ENCODE measurements around the gene ADGRG6. TPM values are rescaled to one million over a fixed set of nuclear protein-coding genes. Genes with fewer than 3 reads are reported as not detected.

Gene ADGRG6
- total RNA-seq, 6 donors from 2014 or later: 19.9 to 44.1 (median 29.8) TPM

GRCh38 chr6:142356884-142357225, 55.0 kb downstream of the ADGRG6 start:
- TF ChIP-seq POLR2AphosphoS5 (IDR thresholded peaks at IDR 0.05): no peak
- no peak for TF ChIP-seq POLR2A (IDR thresholded peaks at IDR 0.05)
- no peak for TF ChIP-seq EP300 (IDR thresholded peaks at IDR 0.05)
- no peak for TF ChIP-seq CTCF (IDR thresholded peaks at IDR 0.05)
- Histone ChIP-seq H3K9me3 (no peaks in the 10 kb centered on the region), H3K27ac (no peak overlapping the region), H3K36me3 (no peaks in the 10 kb centered on the region), H3K4me3 (no peak overlapping the region), H3K4me1 (peaks cover 0 to 3% (median 0%) of the 10 kb centered on the region in 4 donors), H3K27me3 (no peaks in the 10 kb centered on the region)
- no peak for DNase-seq
- 75 to 77% methylated on average over 1 of the region's 1 CpG for WGBS, 2 donors
- no peak for ATAC-seq (ENCODE audit: low FRiP score in 2 of 2)

GRCh38 chr6:142357879-142358278, 56.1 kb downstream of the ADGRG6 start:
- DNase-seq (no peak), ATAC-seq (ENCODE audit: low FRiP score in 2 of 2) (no peak)
- Histone ChIP-seq H3K36me3 (no peaks in the 10 kb centered on the region), H3K9me3 (no peaks in the 10 kb centered on the region), H3K27ac (no peak overlapping the region), H3K4me1 (peaks cover 0 to 3% (median 0%) of the 10 kb centered on the region in 4 donors), H3K27me3 (no peaks in the 10 kb centered on the region), H3K4me3 (no peak overlapping the region)
- TF ChIP-seq POLR2A (IDR thresholded peaks at IDR 0.05) (no peak), EP300 (IDR thresholded peaks at IDR 0.05) (no peak), CTCF (IDR thresholded peaks at IDR 0.05) (no peak), POLR2AphosphoS5 (IDR thresholded peaks at IDR 0.05) (no peak)

GRCh38 chr6:142359271-142359960, 57.6 kb downstream of the ADGRG6 start:
- WGBS, 2 donors: 20 to 25% methylated on average over 2 of the region's 2 CpGs
- Histone ChIP-seq H3K27ac (no peak overlapping the region), H3K36me3 (no peaks in the 10 kb centered on the region), H3K9me3 (no peaks in the 10 kb centered on the region), H3K4me1 (peaks cover 0 to 3% (median 0%) of the 10 kb centered on the region in 4 donors), H3K27me3 (no peaks in the 10 kb centered on the region), H3K4me3 (no peak overlapping the region)
- TF ChIP-seq POLR2A (IDR thresholded peaks at IDR 0.05): no peak
- DNase-seq: no peak
- ATAC-seq (ENCODE audit: low FRiP score in 2 of 2): no peak

- no peaks in the 10 kb centered on the region for H3K36me3 ChIP-seq
- H3K4me3 ChIP-seq: no peak overlapping the region
- DNase-seq: no peak
- no peaks in the 10 kb centered on the region for H3K27me3 ChIP-seq
- no peaks in the 10 kb centered on the region for H3K9me3 ChIP-seq
- H3K4me1 ChIP-seq: peaks cover 0 to 3% (median 0%) of the 10 kb centered on the region in 4 donors
- no peak overlapping the region for H3K27ac ChIP-seq
- TF ChIP-seq POLR2A (IDR thresholded peaks at IDR 0.05): no peak
- no peak for TF ChIP-seq EP300 (IDR thresholded peaks at IDR 0.05)
- TF ChIP-seq POLR2AphosphoS5 (IDR thresholded peaks at IDR 0.05): no peak
- no peak for TF ChIP-seq CTCF (IDR thresholded peaks at IDR 0.05)
- no peak for ATAC-seq (ENCODE audit: low FRiP score in 2 of 2)
- 87 to 88% methylated on average over 5 of the region's 5 CpGs for WGBS, 2 donors
These were observed 59.5 kb downstream of the ADGRG6 start for GRCh38 chr6:142361345-142361744.

- ATAC-seq (ENCODE audit: low FRiP score in 2 of 2) (no peak), DNase-seq (no peak)
- no peak overlapping the region for H3K27ac ChIP-seq
- H3K4me3 ChIP-seq: no peak overlapping the region
- TF ChIP-seq POLR2A (IDR thresholded peaks at IDR 0.05): no peak
- TF ChIP-seq CTCF (IDR thresholded peaks at IDR 0.05): no peak
- no peak for TF ChIP-seq POLR2AphosphoS5 (IDR thresholded peaks at IDR 0.05)
- no peak for TF ChIP-seq EP300 (IDR thresholded peaks at IDR 0.05)
- no peaks in the 10 kb centered on the region for H3K36me3 ChIP-seq
- H3K9me3 ChIP-seq: no peaks in the 10 kb centered on the region
- WGBS, 2 donors: 48 to 50% methylated on average over 8 of the region's 8 CpGs
- no peaks in the 10 kb centered on the region for H3K27me3 ChIP-seq
- H3K4me1 ChIP-seq: peaks cover 0 to 3% (median 0%) of the 10 kb centered on the region in 4 donors
These were observed 60.3 kb downstream of the ADGRG6 start for GRCh38 chr6:142361779-142362750.

Data from upper lobe of left lung (tissue), 6 donors.